DOHH2 (cell line): ENCODE data around the gene PRDM16.

ENCODE experiments used
- EZH2phosphoT487 ChIP-seq: fragments of 200-600 bp; sonication (generic); IDR thresholded peaks from 2 replicates; pipeline ENCODE4 v1.6.1; 2017; ENCODE audit warnings: borderline replicate concordance, mild to moderate bottlenecking, antibody characterized with exemption, low read length, moderate library complexity, mixed read lengths
- TF ChIP-seq, protein P1 (sequence below): fragments of 200-600 bp; sonication (generic); IDR thresholded peaks from one replicate; pipeline ENCODE4 v1.5.1; 2014; ENCODE audit warnings: antibody characterized with exemption, mild to moderate bottlenecking, low read depth, low read length; ENCODE audit not compliant: poor library complexity, severe bottlenecking

DNA sequence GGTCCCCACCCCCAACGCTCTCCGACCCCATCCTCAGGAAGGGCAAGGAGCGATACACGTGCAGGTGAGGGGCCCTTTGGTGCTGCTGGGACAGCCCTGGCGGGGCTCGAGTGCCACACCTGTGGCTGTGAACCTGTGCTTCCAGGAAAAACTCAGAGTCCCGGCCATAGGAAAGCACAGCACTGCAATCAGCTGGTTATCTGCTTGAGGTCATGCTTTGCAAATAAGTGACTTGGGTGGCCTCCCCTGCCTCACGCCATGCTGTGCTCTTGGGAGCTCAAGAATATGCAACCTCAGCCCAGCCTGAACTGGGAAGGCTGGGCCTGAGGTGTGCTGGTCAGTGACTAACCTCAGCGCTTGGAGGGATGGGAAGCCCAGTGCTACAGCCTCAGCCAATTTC lies 348.9 kb downstream of the PRDM16 start:
- TF ChIP-seq EZH2phosphoT487: no peak
- TF ChIP-seq, protein P1, sequence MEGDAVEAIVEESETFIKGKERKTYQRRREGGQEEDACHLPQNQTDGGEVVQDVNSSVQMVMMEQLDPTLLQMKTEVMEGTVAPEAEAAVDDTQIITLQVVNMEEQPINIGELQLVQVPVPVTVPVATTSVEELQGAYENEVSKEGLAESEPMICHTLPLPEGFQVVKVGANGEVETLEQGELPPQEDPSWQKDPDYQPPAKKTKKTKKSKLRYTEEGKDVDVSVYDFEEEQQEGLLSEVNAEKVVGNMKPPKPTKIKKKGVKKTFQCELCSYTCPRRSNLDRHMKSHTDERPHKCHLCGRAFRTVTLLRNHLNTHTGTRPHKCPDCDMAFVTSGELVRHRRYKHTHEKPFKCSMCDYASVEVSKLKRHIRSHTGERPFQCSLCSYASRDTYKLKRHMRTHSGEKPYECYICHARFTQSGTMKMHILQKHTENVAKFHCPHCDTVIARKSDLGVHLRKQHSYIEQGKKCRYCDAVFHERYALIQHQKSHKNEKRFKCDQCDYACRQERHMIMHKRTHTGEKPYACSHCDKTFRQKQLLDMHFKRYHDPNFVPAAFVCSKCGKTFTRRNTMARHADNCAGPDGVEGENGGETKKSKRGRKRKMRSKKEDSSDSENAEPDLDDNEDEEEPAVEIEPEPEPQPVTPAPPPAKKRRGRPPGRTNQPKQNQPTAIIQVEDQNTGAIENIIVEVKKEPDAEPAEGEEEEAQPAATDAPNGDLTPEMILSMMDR: no peak
